BE2C (cell line): Measurements from ENCODE around the gene WNT9B.
"Not testable (repeated sequence)": the region's sequence is repeated elsewhere in the genome, so short reads cannot be mapped to it uniquely, and the experiment has no call there.

Experiments used
- DNase-seq: peaks from one replicate; pipeline ENCODE4 v3.0.0-alpha.2; 2020
- H3K27me3 ChIP-seq: fragments of 250-450 bp; sonication (Bioruptor Pico); 2 replicates; pipeline ENCODE4 v1.5.1; 2020; ENCODE audit warnings: mild to moderate bottlenecking
- H3K36me3 ChIP-seq: fragments of 250-450 bp; sonication (Bioruptor Pico); 2 replicates; pipeline ENCODE4 v1.5.1; 2020; ENCODE audit warnings: mild to moderate bottlenecking
- H3K4me1 ChIP-seq: fragments of 250-450 bp; sonication (Bioruptor Pico); 2 replicates; pipeline ENCODE4 v1.5.1; 2020
- H3K4me3 ChIP-seq: 2 replicates; pipeline ENCODE4 v1.5.1; 2011; ENCODE audit warnings: low read depth, low read length
- H3K9me3 ChIP-seq: fragments of 250-450 bp; sonication (Bioruptor Pico); 2 replicates; pipeline ENCODE4 v1.5.1; 2020
- TF ChIP-seq, protein P1 (sequence below): IDR thresholded peaks from 2 replicates; pipeline ENCODE4 v1.5.1; 2012; ENCODE audit warnings: mild to moderate bottlenecking, low read depth, low read length

The WNT9B gene

DNA sequence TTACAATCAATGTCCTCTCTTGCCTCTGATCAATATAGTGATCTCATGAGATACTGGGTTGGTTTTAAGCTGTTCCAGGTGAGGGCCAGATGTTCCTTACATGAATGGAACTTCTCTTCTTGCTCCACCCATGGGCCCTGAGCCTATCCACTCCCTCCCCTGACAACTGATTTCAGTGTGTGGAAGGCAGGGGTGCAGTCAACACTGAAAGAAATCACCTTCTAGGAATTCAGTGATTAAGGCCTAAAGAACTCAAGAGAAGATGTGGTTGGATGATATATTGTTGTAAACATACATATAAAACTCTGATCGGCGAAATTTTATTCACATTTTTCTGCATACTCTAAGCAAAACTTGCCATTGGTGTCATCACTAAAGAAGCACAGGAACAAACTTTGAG is 64.8 kb downstream of the WNT9B start:
- Histone ChIP-seq H3K4me3 (no peak overlapping the region), H3K27me3 (peaks cover 3% of the 10 kb centered on the region; the same call in 1 of the 2 replicates), H3K9me3 (no peaks in the 10 kb centered on the region), H3K36me3 (no peaks in the 10 kb centered on the region), H3K4me1 (no peaks in the 10 kb centered on the region)
- TF ChIP-seq, protein P1, sequence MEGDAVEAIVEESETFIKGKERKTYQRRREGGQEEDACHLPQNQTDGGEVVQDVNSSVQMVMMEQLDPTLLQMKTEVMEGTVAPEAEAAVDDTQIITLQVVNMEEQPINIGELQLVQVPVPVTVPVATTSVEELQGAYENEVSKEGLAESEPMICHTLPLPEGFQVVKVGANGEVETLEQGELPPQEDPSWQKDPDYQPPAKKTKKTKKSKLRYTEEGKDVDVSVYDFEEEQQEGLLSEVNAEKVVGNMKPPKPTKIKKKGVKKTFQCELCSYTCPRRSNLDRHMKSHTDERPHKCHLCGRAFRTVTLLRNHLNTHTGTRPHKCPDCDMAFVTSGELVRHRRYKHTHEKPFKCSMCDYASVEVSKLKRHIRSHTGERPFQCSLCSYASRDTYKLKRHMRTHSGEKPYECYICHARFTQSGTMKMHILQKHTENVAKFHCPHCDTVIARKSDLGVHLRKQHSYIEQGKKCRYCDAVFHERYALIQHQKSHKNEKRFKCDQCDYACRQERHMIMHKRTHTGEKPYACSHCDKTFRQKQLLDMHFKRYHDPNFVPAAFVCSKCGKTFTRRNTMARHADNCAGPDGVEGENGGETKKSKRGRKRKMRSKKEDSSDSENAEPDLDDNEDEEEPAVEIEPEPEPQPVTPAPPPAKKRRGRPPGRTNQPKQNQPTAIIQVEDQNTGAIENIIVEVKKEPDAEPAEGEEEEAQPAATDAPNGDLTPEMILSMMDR: no peak
- no peak for DNase-seq

DNA sequence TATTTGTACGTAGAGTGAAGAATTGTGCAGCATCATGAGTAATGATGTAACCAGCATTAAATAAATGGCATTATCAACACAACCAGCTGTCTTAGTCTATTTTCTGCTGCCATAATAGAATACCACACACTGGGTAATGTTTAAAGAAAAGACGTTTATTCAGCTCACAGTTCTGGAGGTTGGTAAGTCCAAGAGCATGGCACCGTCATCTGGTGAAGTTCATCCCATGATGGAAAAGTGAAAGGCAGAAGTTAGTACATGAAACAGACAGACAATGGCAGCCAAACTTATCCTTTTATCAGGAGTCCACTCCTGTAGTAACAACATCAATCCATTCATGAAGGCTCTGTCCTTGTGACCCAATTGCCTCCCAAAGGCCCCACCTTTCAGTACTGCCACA is 65.2 kb downstream of the WNT9B start:
- Histone ChIP-seq H3K9me3 (no peaks in the 10 kb centered on the region), H3K36me3 (no peaks in the 10 kb centered on the region), H3K4me1 (no peaks in the 10 kb centered on the region), H3K4me3 (no peak overlapping the region), H3K27me3 (peaks cover 3% of the 10 kb centered on the region; the same call in 1 of the 2 replicates)
- TF ChIP-seq, protein P1: no peak
- no peak for DNase-seq

DNA sequence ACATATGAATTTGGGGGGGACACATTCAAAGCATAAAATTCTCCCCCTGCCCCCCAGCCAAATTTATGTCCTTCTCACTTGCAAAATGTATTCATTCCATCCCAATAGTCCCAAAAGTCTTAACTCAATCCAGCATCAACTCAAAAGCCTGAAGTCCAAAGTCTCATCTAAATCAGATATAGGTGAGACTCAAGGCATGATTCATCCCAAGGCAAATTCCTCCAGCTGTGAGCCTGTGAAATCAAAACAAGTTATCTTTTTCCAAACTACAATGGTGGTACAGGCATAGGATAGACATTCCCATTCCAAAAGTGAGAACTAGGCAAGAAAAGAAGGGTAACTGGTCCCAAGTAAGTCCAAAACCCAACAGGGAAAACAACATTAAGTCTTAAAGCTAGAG is 65.7 kb downstream of the WNT9B start:
- H3K36me3 ChIP-seq: no peaks in the 10 kb centered on the region
- no peak overlapping the region for H3K4me3 ChIP-seq
- no peak for DNase-seq
- TF ChIP-seq, protein P1: no peak
- H3K9me3 ChIP-seq: no peaks in the 10 kb centered on the region
- no peaks in the 10 kb centered on the region for H3K4me1 ChIP-seq
- peaks cover 3% of the 10 kb centered on the region; the same call in 1 of the 2 replicates for H3K27me3 ChIP-seq

DNA sequence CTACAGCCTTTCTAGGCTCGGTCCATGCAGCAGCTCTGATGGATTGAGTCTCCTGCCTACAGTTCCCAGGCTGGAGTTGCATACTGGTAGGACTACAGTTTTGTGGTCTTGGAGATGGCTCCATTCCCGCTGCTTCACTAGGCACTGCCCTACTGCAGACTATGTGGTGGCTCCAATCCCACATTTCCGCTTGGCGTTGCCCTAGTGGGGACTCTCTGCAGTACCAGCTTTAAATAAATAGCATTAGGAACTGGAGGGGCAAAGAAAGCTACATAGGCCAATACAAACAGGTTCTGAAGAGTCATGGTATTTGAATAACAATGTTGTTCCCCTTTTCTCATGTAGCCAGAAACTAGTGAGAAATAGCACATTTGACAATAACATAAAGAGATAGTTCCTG is 66.1 kb downstream of the WNT9B start:
- TF ChIP-seq, protein P1: no peak
- no peak overlapping the region for H3K4me3 ChIP-seq
- H3K27me3 ChIP-seq: peaks cover 3% of the 10 kb centered on the region; the same call in 1 of the 2 replicates
- H3K4me1 ChIP-seq: no peaks in the 10 kb centered on the region
- H3K36me3 ChIP-seq: no peaks in the 10 kb centered on the region
- no peak for DNase-seq
- H3K9me3 ChIP-seq: no peaks in the 10 kb centered on the region

DNA sequence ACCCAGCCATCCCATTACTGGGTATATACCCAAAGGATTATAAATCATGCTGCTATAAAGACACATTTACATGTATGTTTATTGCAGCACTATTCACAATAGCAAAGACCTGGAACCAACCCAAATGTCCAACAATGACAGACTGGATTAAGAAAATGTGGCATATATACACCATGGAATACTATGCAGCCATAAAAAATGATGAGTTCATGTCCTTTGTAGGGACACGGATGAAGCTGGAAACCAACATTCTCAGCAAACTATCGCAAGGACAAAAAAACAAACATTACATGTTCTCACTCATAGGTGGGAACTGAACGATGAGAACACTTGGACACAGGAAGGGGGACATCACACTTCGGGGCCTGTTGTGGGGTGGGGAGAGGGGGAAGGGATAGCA is 70.6 kb downstream of the WNT9B start:
- peak overlapping the region; percentile 85 for H3K4me3 ChIP-seq
- not testable (repeated sequence) for DNase-seq, H3K27me3 ChIP-seq, H3K9me3 ChIP-seq, H3K36me3 ChIP-seq, H3K4me1 ChIP-seq

DNA sequence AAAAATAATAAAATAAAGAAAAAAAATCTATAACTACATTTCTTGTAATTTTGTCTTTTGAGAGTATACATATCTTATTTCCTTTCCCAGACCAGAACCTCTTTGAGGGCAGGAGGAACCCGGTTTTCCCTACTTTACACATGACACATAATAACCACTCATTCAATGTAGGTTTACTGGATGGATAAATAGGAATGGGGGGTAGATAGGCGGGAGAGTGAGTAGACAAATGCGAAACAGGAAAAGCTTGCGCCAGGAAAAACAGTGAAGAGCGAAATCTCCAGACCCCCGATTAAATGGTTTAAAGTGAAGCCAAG is 71.1 kb downstream of the WNT9B start:
- H3K27me3 ChIP-seq: no peaks in the 10 kb centered on the region
- TF ChIP-seq, protein P1: no peak
- no peaks in the 10 kb centered on the region for H3K9me3 ChIP-seq
- no peaks in the 10 kb centered on the region for H3K36me3 ChIP-seq
- H3K4me3 ChIP-seq: peak overlapping the region; percentile 85
- no peaks in the 10 kb centered on the region for H3K4me1 ChIP-seq
- DNase-seq: no peak
